B cell (primary cell): ENCODE measurements around the gene SLC33A1.

Experiments
- CTCF ChIP-seq: fragments of 200-600 bp; IDR thresholded peaks from one replicate; pipeline ENCODE4 v1.8.0; 2022; ENCODE audit warnings: antibody characterized with exemption, mild to moderate bottlenecking
- EZH2 ChIP-seq: IDR thresholded peaks from 2 replicates; pipeline ENCODE4 v1.6.1; 2012; ENCODE audit warnings: borderline replicate concordance, low read depth, mild to moderate bottlenecking, moderate library complexity, low read length; ENCODE audit not compliant: insufficient read depth, poor library complexity, severe bottlenecking

GRCh38 chr3:155791190-155791589 lies 63.0 kb downstream of the SLC33A1 start:
- TF ChIP-seq CTCF: no peak
- TF ChIP-seq EZH2: no peak
